Central memory CD8-positive, alpha-beta T cell (primary cell): ENCODE measurements around the gene TRAK2.
"Not testable (repeated sequence)": the region's sequence is repeated elsewhere in the genome, so short reads cannot be mapped to it uniquely, and the experiment has no call there.

Experiments
- ATAC-seq: fragments of 150-1000 bp; cut with Tn5 transposase; replicated peaks from 2 replicates; pipeline ENCODE4 v1.10.0; 2022; ENCODE audit warnings: mild to moderate bottlenecking, moderate FRiP score, moderate number of reproducible peaks; ENCODE audit not compliant: poor library complexity, severe bottlenecking; ENCODE audit errors: extremely low read depth
- DNase-seq, 2 donors: peaks; one replicate each; pipeline ENCODE4 v3.0.0; 2021; ENCODE audit warnings: low spot score in 2 of 2
- H3K27ac Mint-ChIP-seq: one replicate; pipeline ENCODE4 v1.8.0; 2022; ENCODE audit warnings: low read depth, mild to moderate bottlenecking, moderate library complexity, mixed read lengths
- H3K27me3 Mint-ChIP-seq: one replicate; pipeline ENCODE4 v1.8.0; 2022; ENCODE audit warnings: mixed read lengths
- H3K36me3 Mint-ChIP-seq: one replicate; pipeline ENCODE4 v1.8.0; 2022; ENCODE audit warnings: mild to moderate bottlenecking, moderate library complexity, mixed read lengths; ENCODE audit not compliant: insufficient read depth
- H3K4me1 Mint-ChIP-seq: one replicate; pipeline ENCODE4 v1.8.0; 2022; ENCODE audit warnings: mixed read lengths
- H3K4me3 Mint-ChIP-seq: one replicate; pipeline ENCODE4 v1.8.0; 2022; ENCODE audit warnings: mild to moderate bottlenecking, moderate library complexity, mixed read lengths
- H3K9me3 Mint-ChIP-seq: one replicate; pipeline ENCODE4 v1.8.0; 2022; ENCODE audit warnings: mixed read lengths

Gene TRAK2

DNA sequence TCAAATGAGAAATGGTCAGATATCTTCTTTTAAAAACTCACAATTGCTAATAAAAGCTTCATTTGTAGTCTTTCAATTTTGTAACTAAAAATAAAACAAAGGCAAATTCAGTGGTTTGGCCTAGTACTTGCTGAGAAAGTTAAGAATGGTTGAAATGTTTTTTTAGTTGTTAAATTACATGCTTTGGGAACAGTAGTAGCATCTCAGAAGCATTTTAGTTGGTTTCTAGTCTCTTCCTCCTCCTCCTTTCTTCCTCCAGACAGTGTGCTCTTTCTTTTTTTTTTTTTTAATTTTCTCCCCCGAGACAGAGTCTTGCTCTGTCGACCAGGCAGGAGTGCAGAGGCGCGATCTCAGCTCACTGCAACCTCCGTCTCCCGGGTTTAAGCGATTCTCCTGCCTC is 9.8 kb downstream of the TRAK2 start:
- peaks cover 6% of the 10 kb centered on the region for H3K36me3 Mint-ChIP-seq
- no peak overlapping the region for H3K27ac Mint-ChIP-seq
- no peaks in the 10 kb centered on the region for H3K9me3 Mint-ChIP-seq
- ATAC-seq = no peak
- DNase-seq = no peak
- peaks cover 31% of the 10 kb centered on the region for H3K4me1 Mint-ChIP-seq
- no peak overlapping the region for H3K4me3 Mint-ChIP-seq
- no peaks in the 10 kb centered on the region for H3K27me3 Mint-ChIP-seq

DNA sequence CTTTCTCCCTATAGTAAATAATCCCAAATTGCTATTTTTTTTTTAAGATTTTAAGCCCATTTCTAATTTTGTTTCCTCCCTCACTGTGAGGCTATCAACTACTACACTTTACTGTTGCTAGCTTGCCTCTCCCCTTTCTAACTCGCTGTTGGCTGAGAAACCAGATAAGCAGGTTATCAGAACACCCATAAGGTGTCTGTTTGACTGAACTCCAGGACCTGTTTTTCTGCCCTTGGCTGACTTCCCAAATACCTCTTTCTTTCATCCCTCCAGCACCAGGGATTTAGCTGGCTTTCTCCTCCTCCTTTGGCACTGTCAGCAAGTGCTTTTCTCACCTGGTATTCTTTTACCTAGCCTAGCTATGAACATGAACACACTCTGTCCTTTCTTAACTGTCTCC is 11.1 kb downstream of the TRAK2 start:
- Mint-ChIP-seq H3K4me1 (peaks cover 20% of the 10 kb centered on the region), H3K36me3 (peaks cover 6% of the 10 kb centered on the region), H3K27me3 (no peaks in the 10 kb centered on the region), H3K9me3 (no peaks in the 10 kb centered on the region), H3K27ac (peak overlapping the region; percentile 21), H3K4me3 (no peak overlapping the region)
- ATAC-seq (no peak), DNase-seq (no peak)

DNA sequence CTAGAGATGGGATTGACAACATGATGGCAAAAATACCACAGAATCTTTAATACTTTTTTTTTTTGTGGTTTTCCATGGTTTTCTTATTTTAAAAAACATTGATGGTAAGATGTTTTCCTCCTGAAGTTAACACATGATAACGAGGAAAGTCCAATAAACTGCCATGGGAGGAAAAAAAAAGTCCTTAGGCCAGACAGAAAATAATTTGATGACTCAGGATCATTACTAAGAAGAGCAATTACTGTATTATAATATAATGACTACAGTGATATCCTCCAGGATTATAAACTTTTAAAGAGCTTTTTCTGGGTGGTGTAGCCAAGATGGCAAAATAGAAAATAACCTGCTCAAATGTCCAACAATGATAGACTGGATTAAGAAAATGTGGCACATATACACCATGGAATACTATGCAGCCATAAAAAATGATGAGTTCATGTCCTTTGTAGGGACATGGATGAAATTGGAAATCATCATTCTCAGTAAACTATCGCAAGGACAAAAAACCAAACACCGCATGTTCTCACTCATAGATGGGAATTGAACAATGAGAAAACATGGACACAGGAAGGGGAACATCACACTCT is 11.8 kb downstream of the TRAK2 start:
- not testable (repeated sequence) for H3K27ac Mint-ChIP-seq, H3K9me3 Mint-ChIP-seq, ATAC-seq, DNase-seq, H3K4me3 Mint-ChIP-seq, H3K36me3 Mint-ChIP-seq, H3K27me3 Mint-ChIP-seq
- H3K4me1 Mint-ChIP-seq = peaks cover 20% of the 10 kb centered on the region

DNA sequence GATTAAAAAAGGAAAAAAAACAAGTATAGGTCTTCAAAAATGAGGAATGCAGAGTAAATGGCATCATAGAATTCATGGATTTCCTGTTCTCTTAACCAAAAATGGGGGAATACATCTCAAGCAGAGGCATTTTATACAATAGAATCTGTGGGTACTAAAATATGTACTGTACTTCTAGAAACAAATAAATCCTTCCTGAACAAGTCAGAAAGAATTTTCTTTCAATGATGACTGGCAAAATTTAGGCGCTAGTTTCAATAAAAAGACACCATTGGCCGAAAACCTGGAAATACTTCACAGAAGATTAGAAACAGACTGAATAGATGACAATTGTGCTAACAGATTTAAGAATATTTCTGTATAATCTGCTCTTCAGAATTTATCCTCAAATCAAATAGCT is 15.1 kb downstream of the TRAK2 start:
- peaks cover 47% of the 10 kb centered on the region for H3K4me1 Mint-ChIP-seq
- H3K36me3 Mint-ChIP-seq = peaks cover 1% of the 10 kb centered on the region
- no peak for DNase-seq
- no peaks in the 10 kb centered on the region for H3K9me3 Mint-ChIP-seq
- no peak for ATAC-seq
- no peak overlapping the region for H3K27ac Mint-ChIP-seq
- H3K4me3 Mint-ChIP-seq = no peak overlapping the region
- no peaks in the 10 kb centered on the region for H3K27me3 Mint-ChIP-seq

DNA sequence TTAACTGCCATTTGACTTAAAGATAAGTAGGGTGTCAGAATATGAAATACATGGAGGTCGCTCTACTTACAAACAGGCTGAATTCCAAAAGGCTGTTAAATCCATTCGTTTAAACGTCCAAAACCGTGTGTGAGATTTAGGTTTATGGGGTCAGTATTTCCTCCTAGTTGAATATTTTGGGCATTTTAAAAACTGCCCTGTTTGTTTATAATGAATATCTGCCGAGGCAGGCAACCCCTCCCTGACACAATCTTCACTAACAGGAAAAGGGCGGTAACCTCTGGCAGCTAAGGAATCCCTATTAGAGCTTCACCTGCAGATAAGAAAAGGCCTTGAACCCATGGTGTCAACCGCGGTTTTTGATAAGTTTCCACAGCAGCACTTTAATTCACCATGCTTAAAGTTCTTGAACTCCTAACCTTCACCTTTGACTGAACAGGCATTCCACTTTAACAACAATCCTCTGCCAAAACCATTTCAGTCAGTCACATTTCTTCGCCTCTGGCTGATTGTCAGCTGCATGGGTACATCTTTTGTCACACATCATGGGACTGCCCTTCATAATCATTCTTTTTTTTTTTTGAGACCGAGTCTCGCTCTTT is 17.8 kb downstream of the TRAK2 start:
- no peak for DNase-seq
- Mint-ChIP-seq H3K9me3 (no peaks in the 10 kb centered on the region), H3K27ac (peak overlapping the region; percentile 56), H3K27me3 (no peaks in the 10 kb centered on the region), H3K4me3 (peak overlapping the region; percentile 6), H3K4me1 (peaks cover 45% of the 10 kb centered on the region), H3K36me3 (peaks cover 3% of the 10 kb centered on the region)
- no peak for ATAC-seq

DNA sequence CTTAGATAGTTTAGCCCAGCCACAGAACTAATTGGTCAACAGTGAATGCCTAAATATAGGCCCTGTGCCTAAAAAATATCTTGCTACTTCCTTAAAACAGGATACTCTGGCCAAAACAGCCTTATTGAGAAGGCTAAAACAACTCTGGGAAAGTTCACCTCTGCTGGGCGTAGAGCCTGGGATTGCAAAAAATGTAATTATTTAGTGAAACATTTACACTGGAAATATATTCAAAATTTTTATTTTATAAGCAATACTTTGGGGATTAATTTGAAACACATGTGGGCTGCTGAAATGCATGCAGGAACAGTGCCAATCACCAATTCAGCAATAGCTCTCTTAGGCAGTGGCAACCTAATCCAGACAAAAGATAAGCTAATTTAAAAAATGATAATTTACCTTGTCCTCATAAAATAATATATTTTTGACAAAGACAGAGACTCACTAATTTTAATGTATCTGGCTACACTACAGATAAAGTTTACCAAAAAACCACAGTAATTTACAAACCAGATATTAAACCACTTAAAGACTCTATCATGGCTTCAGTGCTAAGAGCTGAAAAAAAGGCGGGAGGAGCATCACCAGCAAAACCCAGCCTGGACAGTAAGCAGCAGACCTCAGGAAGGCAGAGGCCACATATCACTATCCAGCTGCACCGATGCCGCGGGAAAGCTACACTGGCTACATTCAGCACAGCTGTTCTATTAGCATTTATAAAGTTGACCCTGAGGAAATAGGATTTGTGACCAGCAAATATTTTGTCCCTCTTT is 18.5 kb downstream of the TRAK2 start:
- peaks cover 3% of the 10 kb centered on the region for H3K36me3 Mint-ChIP-seq
- H3K27ac Mint-ChIP-seq = peak overlapping the region; percentile 83
- DNase-seq (no peak), ATAC-seq (no peak)
- no peak overlapping the region for H3K4me3 Mint-ChIP-seq
- H3K9me3 Mint-ChIP-seq = no peaks in the 10 kb centered on the region
- no peaks in the 10 kb centered on the region for H3K27me3 Mint-ChIP-seq
- H3K4me1 Mint-ChIP-seq = peaks cover 44% of the 10 kb centered on the region

DNA sequence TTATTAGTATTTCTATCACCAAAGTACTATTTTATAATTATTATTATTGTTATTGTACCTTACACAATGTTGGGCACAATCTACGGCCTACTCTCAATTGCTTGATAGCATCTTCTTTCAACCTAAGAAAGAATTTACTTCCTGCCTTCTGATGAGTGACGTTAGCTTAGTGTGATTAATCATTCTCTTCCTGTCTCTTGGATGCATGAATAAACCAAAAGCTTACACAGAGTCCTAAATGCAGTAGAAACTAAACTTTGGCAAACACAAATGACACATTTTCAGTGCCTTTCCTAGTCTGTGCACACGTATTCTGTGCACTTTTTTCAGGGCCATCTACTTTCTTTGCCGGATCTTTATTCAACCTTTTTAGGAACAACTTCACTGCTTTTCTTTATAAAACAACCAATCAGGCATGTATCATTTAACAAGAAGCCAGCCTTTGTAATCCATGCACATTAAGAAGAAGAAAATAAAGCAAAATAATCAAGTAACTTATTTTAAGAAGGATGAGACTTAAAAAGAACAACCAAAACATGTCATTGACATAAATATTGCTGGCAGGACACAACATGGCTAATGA is 19.1 kb downstream of the TRAK2 start:
- Mint-ChIP-seq H3K9me3 (no peaks in the 10 kb centered on the region), H3K27ac (peak overlapping the region; percentile 83), H3K27me3 (no peaks in the 10 kb centered on the region), H3K4me3 (peak overlapping the region; percentile 8), H3K4me1 (peaks cover 37% of the 10 kb centered on the region), H3K36me3 (peaks cover 3% of the 10 kb centered on the region)
- DNase-seq (no peak), ATAC-seq (peak; percentile 84)

DNA sequence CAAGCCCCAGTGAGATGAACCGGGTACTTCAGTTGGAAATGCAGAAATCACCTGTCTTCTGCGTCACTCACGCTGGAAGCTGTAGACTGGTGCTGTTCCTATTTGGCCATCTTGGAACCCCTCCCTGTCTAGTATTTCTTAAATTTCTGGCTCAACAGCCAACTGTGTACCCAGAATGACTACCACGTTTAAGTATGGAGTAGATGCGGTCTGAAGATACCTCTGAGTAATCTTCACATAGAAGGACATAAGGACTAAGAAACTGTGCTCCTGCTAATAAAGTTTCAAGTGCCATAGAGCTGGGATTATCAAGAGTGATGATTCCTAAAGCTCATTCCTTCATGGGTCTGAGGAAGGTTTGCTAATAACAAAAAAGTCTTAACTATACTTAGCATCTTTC is 20.4 kb downstream of the TRAK2 start:
- no peak for ATAC-seq
- DNase-seq = no peak
- H3K4me1 Mint-ChIP-seq = peaks cover 30% of the 10 kb centered on the region
- H3K27ac Mint-ChIP-seq = no peak overlapping the region
- peaks cover 3% of the 10 kb centered on the region for H3K36me3 Mint-ChIP-seq
- H3K9me3 Mint-ChIP-seq = no peaks in the 10 kb centered on the region
- H3K27me3 Mint-ChIP-seq = no peaks in the 10 kb centered on the region
- no peak overlapping the region for H3K4me3 Mint-ChIP-seq

DNA sequence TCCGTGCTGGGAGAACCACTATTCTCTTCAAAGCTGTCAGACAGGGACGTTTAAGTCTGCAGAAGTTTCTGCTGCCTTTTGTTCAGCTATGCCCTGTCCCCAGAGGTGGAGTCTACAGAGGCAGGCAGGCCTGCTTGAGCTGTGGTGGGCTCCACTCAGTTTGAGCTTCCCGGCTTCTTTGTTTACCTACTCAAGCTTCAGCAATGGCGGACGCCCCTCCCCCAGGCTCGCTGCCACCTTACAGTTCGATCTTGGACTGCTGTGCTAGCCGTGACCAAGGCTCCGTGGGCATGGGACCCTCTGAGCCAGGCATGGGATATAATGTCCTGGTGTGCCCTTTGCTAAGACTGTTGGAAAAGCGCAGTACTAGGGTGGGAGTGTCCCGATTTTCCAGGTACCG is 20.9 kb downstream of the TRAK2 start:
- not testable (repeated sequence) for H3K27me3 Mint-ChIP-seq, H3K27ac Mint-ChIP-seq, H3K9me3 Mint-ChIP-seq, DNase-seq, H3K4me3 Mint-ChIP-seq, H3K36me3 Mint-ChIP-seq, ATAC-seq
- peaks cover 30% of the 10 kb centered on the region for H3K4me1 Mint-ChIP-seq

DNA sequence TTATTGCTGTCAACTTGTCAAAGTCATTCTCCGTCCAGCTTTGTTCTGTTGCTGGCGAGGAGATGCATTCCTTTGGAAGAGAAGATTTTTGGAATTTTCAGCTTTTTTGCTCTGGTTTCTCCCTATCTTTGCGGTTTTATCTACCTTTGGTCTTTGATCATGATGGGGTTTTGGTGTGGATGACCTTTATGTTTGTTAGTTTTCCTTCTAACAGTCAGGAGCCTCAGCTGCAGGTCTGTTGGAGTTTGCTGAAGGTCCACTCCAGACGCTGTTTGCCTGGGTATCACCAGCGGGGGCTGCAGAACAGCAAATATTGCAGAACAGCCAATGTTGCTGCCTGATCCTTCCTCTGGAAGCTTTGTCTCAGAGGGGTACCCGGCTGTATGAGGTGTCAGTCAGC is 21.4 kb downstream of the TRAK2 start:
- H3K4me1 Mint-ChIP-seq = peaks cover 30% of the 10 kb centered on the region
- not testable (repeated sequence) for H3K4me3 Mint-ChIP-seq, H3K27me3 Mint-ChIP-seq, H3K9me3 Mint-ChIP-seq, H3K36me3 Mint-ChIP-seq, ATAC-seq, H3K27ac Mint-ChIP-seq, DNase-seq

DNA sequence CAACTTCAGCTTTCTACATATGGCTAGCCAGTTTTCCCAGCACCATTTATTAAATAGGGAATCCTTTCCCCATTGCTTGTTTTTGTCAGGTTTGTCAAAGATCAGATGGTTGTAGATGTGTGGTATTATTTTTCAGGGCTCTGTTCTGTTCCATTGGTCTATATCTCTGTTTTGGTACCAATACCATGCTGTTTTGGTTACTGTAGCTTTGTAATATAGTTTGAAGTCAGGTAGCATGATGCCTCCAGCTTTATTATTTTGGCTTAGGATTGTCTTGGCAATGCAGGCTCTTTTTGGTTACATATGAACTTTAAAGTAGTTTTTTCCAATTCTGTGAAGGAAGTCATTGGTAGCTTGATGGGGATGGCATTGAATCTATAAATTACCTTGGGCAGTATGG is 22.9 kb downstream of the TRAK2 start:
- DNase-seq, H3K36me3 Mint-ChIP-seq, H3K4me3 Mint-ChIP-seq, H3K27ac Mint-ChIP-seq, ATAC-seq, H3K27me3 Mint-ChIP-seq, H3K9me3 Mint-ChIP-seq: not testable (repeated sequence)
- peaks cover 28% of the 10 kb centered on the region for H3K4me1 Mint-ChIP-seq

DNA sequence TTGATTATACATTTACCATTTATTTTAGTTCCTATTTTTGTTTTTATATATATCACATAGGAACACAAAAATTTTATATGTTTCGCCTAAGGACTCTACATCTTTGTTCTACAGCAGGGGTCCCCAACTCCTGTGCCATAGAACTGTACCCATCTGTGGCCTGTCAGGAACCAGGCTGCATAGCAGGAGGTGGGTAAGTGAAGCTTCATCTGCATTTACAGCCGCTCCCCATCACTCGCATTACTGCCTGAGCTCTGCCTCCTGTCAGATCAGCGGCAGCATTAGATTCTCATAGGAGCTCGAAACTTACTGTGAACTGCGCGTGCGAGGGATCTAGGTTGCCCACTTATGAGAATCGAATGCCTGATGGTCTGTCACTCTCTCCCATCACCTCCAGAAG is 25.3 kb downstream of the TRAK2 start:
- peaks cover 31% of the 10 kb centered on the region for H3K4me1 Mint-ChIP-seq
- DNase-seq (no peak), ATAC-seq (no peak)
- H3K4me3 Mint-ChIP-seq = no peak overlapping the region
- H3K27ac Mint-ChIP-seq = no peak overlapping the region
- no peaks in the 10 kb centered on the region for H3K9me3 Mint-ChIP-seq
- H3K36me3 Mint-ChIP-seq = peaks cover 2% of the 10 kb centered on the region
- H3K27me3 Mint-ChIP-seq = no peaks in the 10 kb centered on the region
